GM21528 (cell line): Measurements from ENCODE around the gene PTPN5.
"Not testable (repeated sequence)": the region's sequence is repeated elsewhere in the genome, so short reads cannot be mapped to it uniquely, and the experiment has no call there.

Experiments
- ATAC-seq: cut with Tn5 transposase; IDR thresholded peaks from one replicate; pipeline ENCODE4 v1.9.1; 2021; ENCODE audit warnings: mild to moderate bottlenecking, moderate library complexity; ENCODE audit not compliant: unreplicated experiment, low FRiP score

PTPN5 gene

DNA sequence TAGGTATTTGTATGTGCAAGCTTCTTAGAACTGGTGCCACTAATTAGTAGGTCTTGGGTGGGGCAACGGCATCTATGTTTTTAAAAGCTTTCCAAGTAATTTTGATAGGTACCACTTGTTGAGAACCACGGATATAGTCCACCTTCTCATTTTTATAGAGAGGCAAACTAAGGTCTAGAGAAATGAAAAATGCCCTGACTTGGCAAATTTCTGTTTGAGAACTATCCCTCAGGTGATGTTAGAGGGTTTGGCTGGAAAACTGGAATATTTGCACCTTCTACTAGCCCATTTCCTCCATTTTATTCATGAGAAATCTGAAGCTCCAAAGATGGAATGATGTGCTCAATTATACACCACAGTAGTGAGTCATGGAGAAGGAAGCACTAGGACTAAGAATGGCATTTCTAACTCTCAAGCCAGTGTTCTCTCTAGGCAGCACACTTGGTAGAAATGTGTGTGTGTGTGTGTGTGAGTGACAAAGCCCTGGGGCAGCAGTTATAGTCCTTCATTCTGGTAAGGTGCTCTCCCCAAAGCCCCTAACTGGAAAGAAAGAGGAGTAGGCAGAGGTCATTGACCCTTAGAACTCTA, 94.9 kb downstream of the PTPN5 start:
- no peak for ATAC-seq

DNA sequence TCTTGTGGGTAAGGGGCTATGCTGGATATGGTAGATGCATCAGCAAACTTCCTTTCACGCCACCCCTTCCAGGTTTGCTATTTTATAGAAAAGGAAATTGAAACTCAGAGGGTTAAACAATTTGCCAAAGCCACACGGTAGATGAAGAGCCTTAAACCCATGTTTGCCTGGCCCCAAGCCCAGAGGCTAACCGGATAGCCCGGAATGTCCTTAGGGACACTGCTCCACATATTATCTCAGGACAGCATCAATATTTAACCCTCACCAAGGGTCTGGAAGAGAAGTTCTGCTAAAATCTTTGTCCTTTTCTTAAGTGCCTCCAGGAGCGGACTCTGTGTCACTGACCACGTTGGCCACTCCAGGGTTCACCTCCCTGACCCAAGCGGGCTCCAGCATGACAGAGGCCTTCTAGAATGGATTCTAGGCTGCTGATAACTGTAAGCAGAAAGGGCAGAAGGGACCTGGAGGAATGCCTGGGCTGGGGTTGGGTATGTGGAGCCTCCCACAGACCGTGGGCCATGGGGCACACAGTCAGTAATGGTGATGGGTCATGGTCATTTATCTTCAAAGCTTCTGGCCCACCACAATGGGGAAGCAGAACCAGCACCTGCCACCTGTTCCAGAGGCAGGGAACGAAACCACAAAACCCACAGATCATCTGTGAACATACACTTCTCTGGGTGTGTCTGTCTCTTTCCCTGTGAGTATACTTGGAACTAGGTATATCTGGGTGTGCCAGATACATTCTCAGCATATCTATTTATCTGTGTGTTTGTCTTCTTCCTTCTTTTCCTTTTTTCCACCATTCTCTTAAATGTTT, 98.4 kb downstream of the PTPN5 start:
- no peak for ATAC-seq

DNA sequence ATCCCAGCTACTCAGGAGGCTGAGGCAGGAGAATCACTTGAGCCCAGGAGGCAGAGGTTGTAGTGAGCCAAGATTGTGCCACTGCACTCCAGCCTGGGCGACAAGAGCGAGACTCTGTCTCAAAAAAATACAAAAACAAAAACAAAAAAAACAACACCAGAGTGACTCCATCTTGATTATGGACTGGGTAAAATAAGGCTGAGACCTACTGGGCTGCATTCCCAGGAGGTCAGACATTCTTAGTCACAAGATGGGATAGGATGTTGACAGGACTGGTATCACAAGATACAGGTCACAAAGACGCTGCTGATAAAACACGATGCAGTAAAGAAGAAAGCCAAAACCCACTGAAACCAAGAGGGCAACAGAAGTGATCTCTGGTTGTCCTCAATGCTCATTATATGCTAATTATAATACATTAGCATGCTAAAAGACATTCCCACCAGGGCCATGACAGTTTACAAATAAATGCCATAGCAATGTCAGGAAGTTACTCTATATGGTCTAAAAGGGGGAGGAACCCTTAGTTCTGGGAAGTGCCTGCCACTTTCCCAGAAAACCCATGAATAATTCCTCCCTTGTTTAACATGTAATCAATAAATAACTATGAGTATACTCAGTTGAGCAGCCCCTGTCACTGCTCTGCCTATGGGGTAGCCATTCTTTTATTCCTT, 100.0 kb downstream of the PTPN5 start:
- ATAC-seq = not testable (repeated sequence)

DNA sequence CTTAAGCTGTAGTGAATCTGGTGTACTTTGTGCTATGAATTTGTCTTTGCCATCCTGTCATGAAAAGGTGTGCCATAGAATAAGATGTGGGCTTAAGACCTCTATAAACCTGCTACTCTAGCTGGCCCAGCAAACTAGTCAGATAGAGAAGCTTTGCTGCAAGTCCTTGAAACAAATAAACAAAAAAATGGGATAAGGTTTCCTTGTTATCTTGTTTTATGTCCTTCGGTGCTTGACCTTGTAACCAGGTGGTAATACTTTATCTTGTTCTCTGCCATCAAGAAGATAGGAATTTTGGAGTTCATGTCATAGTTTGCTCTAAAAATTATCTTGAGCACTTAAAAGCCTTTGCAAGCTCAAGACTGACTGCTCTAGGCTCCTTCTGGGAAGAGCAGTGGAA, 107.3 kb downstream of the PTPN5 start:
- ATAC-seq = no peak

DNA sequence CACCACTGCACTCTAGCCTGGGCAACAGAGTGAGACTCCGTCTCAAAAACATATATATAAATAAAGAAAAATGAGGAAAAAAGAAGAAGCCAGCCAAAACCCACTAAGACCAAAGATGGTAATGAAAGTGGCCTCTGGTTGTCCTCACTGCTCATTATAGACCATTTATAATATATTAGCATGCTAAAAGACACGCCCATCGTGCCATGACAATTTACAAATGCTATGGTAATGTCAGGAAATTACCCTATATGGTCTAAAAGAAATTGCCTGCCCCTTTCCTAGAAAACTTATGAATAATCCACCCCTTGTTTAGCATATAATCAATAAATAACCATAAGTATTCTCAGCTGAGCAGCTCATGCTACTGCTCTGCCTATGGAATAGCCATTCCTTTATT, 109.1 kb downstream of the PTPN5 start:
- no peak for ATAC-seq

DNA sequence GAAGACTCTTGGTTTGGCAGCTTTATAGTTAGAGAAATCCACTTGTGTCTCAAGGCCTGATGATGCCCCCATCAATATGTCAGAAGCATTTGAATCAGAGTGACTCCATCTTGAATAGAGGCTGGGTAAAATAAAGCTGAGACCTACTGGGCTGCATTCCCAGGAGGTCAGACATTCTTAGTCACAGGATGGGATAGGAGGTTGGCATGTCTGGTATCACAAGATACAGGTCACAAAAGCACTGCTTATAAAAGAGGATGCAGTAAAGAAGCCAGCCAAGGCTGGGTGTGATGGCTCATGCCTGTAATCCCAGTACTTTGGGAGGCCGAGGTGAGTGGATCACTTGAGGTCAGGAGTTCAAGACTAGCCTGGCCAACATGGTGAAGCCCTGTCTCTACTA, 109.6 kb downstream of the PTPN5 start:
- ATAC-seq = not testable (repeated sequence)
